Prostate gland (tissue), 2 donors: Measurements from ENCODE around the gene TET3.

ENCODE experiments used
- POLR2AphosphoS5 ChIP-seq: sonication (generic); formaldehyde crosslinking; IDR thresholded peaks from one replicate; pipeline ENCODE4 v1.6.1; 2017; ENCODE audit warnings: antibody characterized with exemption
- TF ChIP-seq, protein P1 (sequence below), 4 experiments: fragments of 200-600 bp in 2 of 4; fragments of 450-650 bp in 2 of 4; sonication (generic) in 2 of 4; IDR thresholded peaks; 1 replicate in 3 of 4; 2 replicates in 1 of 4; pipeline ENCODE4 v1.5.1; 2016 to 2019; ENCODE audit warnings: antibody characterized with exemption in 4 of 4, mild to moderate bottlenecking in 2 of 4, moderate library complexity in 2 of 4

DNA sequence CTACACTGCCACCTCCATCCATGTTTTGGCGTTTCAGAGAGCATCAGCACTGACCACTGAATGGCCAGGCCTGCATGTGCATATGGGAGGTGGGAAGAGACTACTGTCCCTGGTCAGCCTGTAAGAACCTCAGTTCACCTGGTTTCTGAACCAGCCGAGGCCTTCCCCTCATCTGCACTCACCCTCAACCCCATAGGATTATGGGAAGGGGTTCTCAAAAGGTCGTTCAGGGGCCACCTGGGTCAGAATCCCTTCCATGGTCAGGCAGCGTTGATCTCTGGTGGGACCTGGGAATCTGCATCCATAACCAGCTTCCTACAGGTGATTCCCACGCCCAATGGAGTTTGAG, 36.7 kb downstream of the TET3 start:
- TF ChIP-seq, protein P1, sequence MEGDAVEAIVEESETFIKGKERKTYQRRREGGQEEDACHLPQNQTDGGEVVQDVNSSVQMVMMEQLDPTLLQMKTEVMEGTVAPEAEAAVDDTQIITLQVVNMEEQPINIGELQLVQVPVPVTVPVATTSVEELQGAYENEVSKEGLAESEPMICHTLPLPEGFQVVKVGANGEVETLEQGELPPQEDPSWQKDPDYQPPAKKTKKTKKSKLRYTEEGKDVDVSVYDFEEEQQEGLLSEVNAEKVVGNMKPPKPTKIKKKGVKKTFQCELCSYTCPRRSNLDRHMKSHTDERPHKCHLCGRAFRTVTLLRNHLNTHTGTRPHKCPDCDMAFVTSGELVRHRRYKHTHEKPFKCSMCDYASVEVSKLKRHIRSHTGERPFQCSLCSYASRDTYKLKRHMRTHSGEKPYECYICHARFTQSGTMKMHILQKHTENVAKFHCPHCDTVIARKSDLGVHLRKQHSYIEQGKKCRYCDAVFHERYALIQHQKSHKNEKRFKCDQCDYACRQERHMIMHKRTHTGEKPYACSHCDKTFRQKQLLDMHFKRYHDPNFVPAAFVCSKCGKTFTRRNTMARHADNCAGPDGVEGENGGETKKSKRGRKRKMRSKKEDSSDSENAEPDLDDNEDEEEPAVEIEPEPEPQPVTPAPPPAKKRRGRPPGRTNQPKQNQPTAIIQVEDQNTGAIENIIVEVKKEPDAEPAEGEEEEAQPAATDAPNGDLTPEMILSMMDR (IDR thresholded peaks at IDR 0.05): no peak
- TF ChIP-seq POLR2AphosphoS5: no peak
